Activated naive CD8-positive, alpha-beta T cell treated with anti-CD3 and anti-CD28 coated beads, Interleukin-2, amount 50 U/mL, for 24 hours (primary cell): Measurements from ENCODE around the gene SLC4A2.

Source experiments
- ATAC-seq: fragments of 150-1000 bp; cut with Tn5 transposase; one replicate; pipeline ENCODE4 v1.10.0; 2021
- DNase-seq: peaks from one replicate; pipeline ENCODE4 v3.0.0; 2021
- H3K27ac Mint-ChIP-seq: one replicate; pipeline ENCODE4 v1.8.0; 2021; ENCODE audit warnings: mild to moderate bottlenecking, mixed read lengths
- H3K27me3 Mint-ChIP-seq: one replicate; pipeline ENCODE4 v1.8.0; 2021; ENCODE audit warnings: mixed read lengths
- H3K36me3 Mint-ChIP-seq: one replicate; pipeline ENCODE4 v1.8.0; 2021; ENCODE audit warnings: low read depth, mixed read lengths
- H3K4me1 Mint-ChIP-seq: one replicate; pipeline ENCODE4 v1.8.0; 2021; ENCODE audit warnings: mixed read lengths
- H3K4me3 Mint-ChIP-seq: one replicate; pipeline ENCODE4 v1.8.0; 2021; ENCODE audit warnings: mild to moderate bottlenecking, moderate library complexity, mixed read lengths
- H3K9me3 Mint-ChIP-seq: one replicate; pipeline ENCODE4 v1.8.0; 2021; ENCODE audit warnings: mixed read lengths

SLC4A2 gene

GRCh38 chr7:151073990-151074389 is 14.6 kb downstream of the SLC4A2 start:
- no peak overlapping the region for H3K4me3 Mint-ChIP-seq
- H3K9me3 Mint-ChIP-seq: no peaks in the 10 kb centered on the region
- ATAC-seq: no peak
- no peak for DNase-seq
- H3K4me1 Mint-ChIP-seq: peaks cover 10% of the 10 kb centered on the region
- no peak overlapping the region for H3K27ac Mint-ChIP-seq
- peaks cover 11% of the 10 kb centered on the region for H3K36me3 Mint-ChIP-seq
- no peaks in the 10 kb centered on the region for H3K27me3 Mint-ChIP-seq

GRCh38 chr7:151074817-151075661 is 15.7 kb downstream of the SLC4A2 start:
- no peak for DNase-seq
- H3K27ac Mint-ChIP-seq: no peak overlapping the region

GRCh38 chr7:151075662-151075971 is 16.2 kb downstream of the SLC4A2 start:
- DNase-seq: no peak

More at GRCh38 chr7:151074817-151075661, 15.7 kb downstream of the SLC4A2 start:
- Mint-ChIP-seq H3K4me1 (peaks cover 17% of the 10 kb centered on the region), H3K27me3 (no peaks in the 10 kb centered on the region), H3K36me3 (peaks cover 13% of the 10 kb centered on the region), H3K4me3 (no peak overlapping the region), H3K9me3 (no peaks in the 10 kb centered on the region)
- ATAC-seq: no peak

GRCh38 chr7:151075978-151076426 is 16.6 kb downstream of the SLC4A2 start:
- no peaks in the 10 kb centered on the region for H3K27me3 Mint-ChIP-seq
- no peak overlapping the region for H3K4me3 Mint-ChIP-seq
- no peaks in the 10 kb centered on the region for H3K9me3 Mint-ChIP-seq
- DNase-seq (no peak), ATAC-seq (no peak)
- peaks cover 20% of the 10 kb centered on the region for H3K4me1 Mint-ChIP-seq
- no peak overlapping the region for H3K27ac Mint-ChIP-seq
- H3K36me3 Mint-ChIP-seq: peaks cover 11% of the 10 kb centered on the region

More at GRCh38 chr7:151075662-151075971, 16.2 kb downstream of the SLC4A2 start:
- Mint-ChIP-seq H3K9me3 (no peaks in the 10 kb centered on the region), H3K27me3 (no peaks in the 10 kb centered on the region), H3K4me1 (peaks cover 17% of the 10 kb centered on the region), H3K27ac (no peak overlapping the region), H3K36me3 (peaks cover 12% of the 10 kb centered on the region), H3K4me3 (no peak overlapping the region)
- ATAC-seq: no peak

GRCh38 chr7:151076863-151077704 is 17.7 kb downstream of the SLC4A2 start:
- H3K9me3 Mint-ChIP-seq: no peaks in the 10 kb centered on the region
- H3K27me3 Mint-ChIP-seq: no peaks in the 10 kb centered on the region
- no peak for ATAC-seq
- peaks cover 25% of the 10 kb centered on the region for H3K4me1 Mint-ChIP-seq
- no peak overlapping the region for H3K27ac Mint-ChIP-seq
- no peak overlapping the region for H3K4me3 Mint-ChIP-seq
- peak; percentile 38 for DNase-seq
- peaks cover 9% of the 10 kb centered on the region for H3K36me3 Mint-ChIP-seq

GRCh38 chr7:151077705-151078232 is 18.4 kb downstream of the SLC4A2 start:
- DNase-seq: no peak
- no peak for ATAC-seq
- Mint-ChIP-seq H3K4me1 (peaks cover 27% of the 10 kb centered on the region), H3K36me3 (peaks cover 8% of the 10 kb centered on the region), H3K27me3 (no peaks in the 10 kb centered on the region), H3K4me3 (peak overlapping the region; percentile 56), H3K9me3 (no peaks in the 10 kb centered on the region), H3K27ac (peak overlapping the region; percentile 47)

GRCh38 chr7:151078233-151079040 is 19.0 kb downstream of the SLC4A2 start:
- Mint-ChIP-seq H3K9me3 (no peaks in the 10 kb centered on the region), H3K4me1 (peaks cover 28% of the 10 kb centered on the region), H3K4me3 (peak overlapping the region; percentile 96), H3K27me3 (no peaks in the 10 kb centered on the region), H3K27ac (peak overlapping the region; percentile 47), H3K36me3 (peaks cover 8% of the 10 kb centered on the region)
- no peak for DNase-seq
- ATAC-seq: no peak

- H3K27ac Mint-ChIP-seq: peak overlapping the region; percentile 87
These were observed 20.0 kb downstream of the SLC4A2 start for GRCh38 chr7:151079199-151079910.

GRCh38 chr7:151080067-151080521 is 20.7 kb downstream of the SLC4A2 start:
- H3K27me3 Mint-ChIP-seq: peaks cover 5% of the 10 kb centered on the region
- peaks cover 35% of the 10 kb centered on the region for H3K4me1 Mint-ChIP-seq
- H3K4me3 Mint-ChIP-seq: peak overlapping the region; percentile 96
- H3K27ac Mint-ChIP-seq: peak overlapping the region; percentile 87
- DNase-seq: peak; percentile 25
- no peaks in the 10 kb centered on the region for H3K9me3 Mint-ChIP-seq
- no peak for ATAC-seq
- peaks cover 6% of the 10 kb centered on the region for H3K36me3 Mint-ChIP-seq

More at GRCh38 chr7:151079199-151079910, 20.0 kb downstream of the SLC4A2 start:
- no peak for ATAC-seq
- peaks cover 6% of the 10 kb centered on the region for H3K36me3 Mint-ChIP-seq
- no peaks in the 10 kb centered on the region for H3K9me3 Mint-ChIP-seq
- no peak for DNase-seq
- H3K4me1 Mint-ChIP-seq: peaks cover 31% of the 10 kb centered on the region
- peak overlapping the region; percentile 96 for H3K4me3 Mint-ChIP-seq
- no peaks in the 10 kb centered on the region for H3K27me3 Mint-ChIP-seq

GRCh38 chr7:151080522-151081169 is 21.3 kb downstream of the SLC4A2 start, which contains the start of gene FASTK:
FASTK (minus strand) TSS chr7:151080809; CDS start chr7:151080766, 43 bp downstream.
- Mint-ChIP-seq H3K27ac (peak within 1 kb of the TSS; percentile 87), H3K4me1 (peaks cover 41% of the 10 kb centered on the region), H3K9me3 (no peaks in the 10 kb centered on the region), H3K4me3 (peak within 1 kb of the TSS; percentile 96), H3K36me3 (peaks cover 6% of the 10 kb centered on the region), H3K27me3 (peaks cover 10% of the 10 kb centered on the region)
- ATAC-seq (peak; percentile 81), DNase-seq (peak; percentile 88)

GRCh38 chr7:151081170-151082101 is 22.0 kb downstream of the SLC4A2 start:
- H3K36me3 Mint-ChIP-seq: peaks cover 5% of the 10 kb centered on the region
- H3K27me3 Mint-ChIP-seq: peaks cover 11% of the 10 kb centered on the region
- DNase-seq (no peak), ATAC-seq (no peak)
- peak overlapping the region; percentile 87 for H3K27ac Mint-ChIP-seq
- peak overlapping the region; percentile 96 for H3K4me3 Mint-ChIP-seq
- H3K4me1 Mint-ChIP-seq: peaks cover 44% of the 10 kb centered on the region
- H3K9me3 Mint-ChIP-seq: no peaks in the 10 kb centered on the region
